ENCODE measurements around the gene CASD1.

CASD1 gene

GRCh38 chr7:94512735-94513564, 3.3 kb downstream of the CASD1 start:
- ATAC-seq: no peak
- TF ChIP-seq TSHZ2 (CRISPR knock-in tag; IDR thresholded peaks at IDR 0.05) (no peak), BACH2 (CRISPR knock-in tag; IDR thresholded peaks at IDR 0.05; ENCODE audit: borderline replicate concordance) (no peak), ZC3H10 (CRISPR knock-in tag; IDR thresholded peaks at IDR 0.05) (no peak), ISL1 (CRISPR knock-in tag; IDR thresholded peaks at IDR 0.05) (no peak), ZNF8 (CRISPR knock-in tag; IDR thresholded peaks at IDR 0.05) (no peak), ZFP30 (CRISPR knock-in tag; IDR thresholded peaks at IDR 0.05) (no peak), PATZ1 (CRISPR knock-in tag; IDR thresholded peaks at IDR 0.05; ENCODE audit: borderline replicate concordance) (no peak), ARNTL (CRISPR knock-in tag; IDR thresholded peaks at IDR 0.05; ENCODE audit: borderline replicate concordance, low read depth) (no peak), SNAI2 (CRISPR knock-in tag; IDR thresholded peaks at IDR 0.05) (no peak), ZFP3 (CRISPR knock-in tag; IDR thresholded peaks at IDR 0.05) (no peak), CSRNP3 (CRISPR knock-in tag; IDR thresholded peaks at IDR 0.05) (no peak), POU6F1 (CRISPR knock-in tag; IDR thresholded peaks at IDR 0.05; ENCODE audit: borderline replicate concordance, low read depth) (no peak), PPARA (CRISPR knock-in tag; IDR thresholded peaks at IDR 0.05; ENCODE audit: borderline replicate concordance) (no peak)

GRCh38 chr7:94513565-94513860, 3.9 kb downstream of the CASD1 start:
- ATAC-seq: no peak
- TF ChIP-seq CSDC2 (CRISPR knock-in tag; IDR thresholded peaks at IDR 0.05) (no peak), SNAI2 (CRISPR knock-in tag; IDR thresholded peaks at IDR 0.05) (no peak), OSR1 (CRISPR knock-in tag; IDR thresholded peaks at IDR 0.05) (no peak), BACH2 (CRISPR knock-in tag; IDR thresholded peaks at IDR 0.05; ENCODE audit: borderline replicate concordance) (no peak), ARNTL (CRISPR knock-in tag; IDR thresholded peaks at IDR 0.05; ENCODE audit: borderline replicate concordance, low read depth) (no peak), GLIS3 (CRISPR knock-in tag; IDR thresholded peaks at IDR 0.05) (no peak)

GRCh38 chr7:94514140-94514889, 4.7 kb downstream of the CASD1 start:
- no peak for ATAC-seq
- TF ChIP-seq ZFP30 (CRISPR knock-in tag; IDR thresholded peaks at IDR 0.05) (no peak), BACH2 (CRISPR knock-in tag; IDR thresholded peaks at IDR 0.05; ENCODE audit: borderline replicate concordance) (no peak), RARB (CRISPR knock-in tag; IDR thresholded peaks at IDR 0.05) (no peak), ESRRG (CRISPR knock-in tag; IDR thresholded peaks at IDR 0.05) (no peak), ZNF565 (CRISPR knock-in tag; conservative IDR thresholded peaks at IDR 0.05; ENCODE audit: low read depth) (no peak), ISL1 (CRISPR knock-in tag; IDR thresholded peaks at IDR 0.05) (no peak), ZNF8 (CRISPR knock-in tag; IDR thresholded peaks at IDR 0.05) (no peak), CSRNP3 (CRISPR knock-in tag; IDR thresholded peaks at IDR 0.05) (no peak), GLIS3 (CRISPR knock-in tag; IDR thresholded peaks at IDR 0.05) (no peak), ZNF70 (CRISPR knock-in tag; IDR thresholded peaks at IDR 0.05) (no peak), ZFP3 (CRISPR knock-in tag; IDR thresholded peaks at IDR 0.05) (no peak), PATZ1 (CRISPR knock-in tag; IDR thresholded peaks at IDR 0.05; ENCODE audit: borderline replicate concordance) (no peak), TCF4 (CRISPR knock-in tag; IDR thresholded peaks at IDR 0.05; ENCODE audit: borderline replicate concordance) (no peak), CREB5 (CRISPR knock-in tag; IDR thresholded peaks at IDR 0.05; ENCODE audit: low read depth) (no peak), CSDC2 (CRISPR knock-in tag; IDR thresholded peaks at IDR 0.05) (no peak), ARNTL (CRISPR knock-in tag; IDR thresholded peaks at IDR 0.05; ENCODE audit: borderline replicate concordance, low read depth) (no peak)
